Tibial nerve (tissue), 4 donors: ENCODE results near the gene ARID1B. TPM values are rescaled to one million over a fixed set of nuclear protein-coding genes. Genes with fewer than 3 reads are reported as not detected.

Experiments used
- DNase-seq, 2 donors: peaks; one replicate each; pipeline ENCODE4 v3.0.0-alpha.2; 2019; ENCODE audit warnings: low spot score in 2 of 2
- H3K27ac ChIP-seq, 4 donors: fragments of 200-600 bp; sonication (generic) in 3 of 4; one replicate each; pipeline ENCODE4 v1.5.1; 2017 to 2019; ENCODE audit warnings: mild to moderate bottlenecking in 1 of 4
- H3K27me3 ChIP-seq, 2 donors: fragments of 200-600 bp; sonication (generic) in 1 of 2; one replicate each; pipeline versions ENCODE4 v1.5.1 to v1.6.0; 2017 to 2019
- H3K36me3 ChIP-seq, 3 donors: fragments of 200-600 bp; sonication (generic); one replicate each; pipeline ENCODE4 v1.5.1; 2018 to 2019
- H3K4me1 ChIP-seq, 4 donors: fragments of 200-600 bp; sonication (generic) in 3 of 4; one replicate each; pipeline ENCODE4 v1.5.1; 2017 to 2019
- H3K4me3 ChIP-seq, 4 donors: fragments of 200-600 bp; sonication (generic) in 3 of 4; one replicate each; pipeline ENCODE4 v1.5.1; 2017 to 2019; ENCODE audit warnings: mild to moderate bottlenecking in 1 of 4, moderate library complexity in 1 of 4
- H3K9me3 ChIP-seq, 4 donors: fragments of 200-600 bp; sonication (generic) in 3 of 4; one replicate each; pipeline ENCODE4 v1.5.1; 2017 to 2019
- EP300 ChIP-seq, 2 donors: sonication (generic); formaldehyde crosslinking; IDR thresholded peaks; one replicate each; pipeline ENCODE4 v1.6.1; 2017; ENCODE audit warnings: antibody characterized with exemption in 2 of 2, mild to moderate bottlenecking in 1 of 2
- POLR2A ChIP-seq, 2 donors: fragments of 450-650 bp; IDR thresholded peaks; one replicate each; pipeline ENCODE4 v1.6.1; 2017; ENCODE audit warnings: antibody characterized with exemption in 2 of 2, mild to moderate bottlenecking in 2 of 2, moderate library complexity in 2 of 2
- WGBS, 2 donors: methylation state at CpG; one replicate each; pipeline ENCODE4 v1.1.5; 2018; 5-methylcytosine and 5-hydroxymethylcytosine counted together
- total RNA-seq, 4 donors: library from RNA; depleted of rRNA; stranded (reverse); fragments of >200 nt; gene quantifications; one replicate each; pipeline ENCODE4 v1.1.0, GENCODE V29; 2016
- TF ChIP-seq, protein P1 (sequence below), 5 experiments: fragments of 200-600 bp in 3 of 5; fragments of 450-650 bp in 2 of 5; sonication (generic) in 3 of 5; IDR thresholded peaks; one replicate each; pipeline ENCODE4 v1.5.1; 2016 to 2019; ENCODE audit warnings: antibody characterized with exemption in 5 of 5, mild to moderate bottlenecking in 3 of 5, moderate library complexity in 2 of 5

The ARID1B gene
- total RNA-seq, 4 donors from 2014 or later: 91.5 to 123 (median 110) TPM

DNA sequence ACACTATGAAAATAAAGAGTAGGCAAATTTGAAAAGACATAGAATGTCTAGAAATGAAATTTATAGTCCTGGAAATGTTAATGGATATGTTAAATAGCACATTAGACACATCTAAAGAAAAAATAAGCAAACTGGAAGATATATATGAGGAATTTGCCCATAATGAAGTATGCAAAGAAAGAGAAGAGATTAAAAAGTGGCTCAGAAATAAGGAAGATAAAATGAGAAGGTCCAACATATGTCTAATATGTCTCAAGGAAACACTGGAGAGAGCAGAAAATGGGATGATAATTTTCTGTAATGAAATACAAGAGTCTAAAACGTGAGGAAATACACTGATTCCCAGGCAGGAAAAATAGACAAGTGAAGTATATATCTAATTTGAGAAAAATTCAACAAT, 36.6 kb upstream of the ARID1B start:
- Histone ChIP-seq H3K36me3 (no peaks in the 10 kb centered on the region), H3K4me3 (no peak overlapping the region), H3K4me1 (no peaks in the 10 kb centered on the region), H3K27ac (no peak overlapping the region), H3K9me3 (peaks cover 0 to 13% (median 7%) of the 10 kb centered on the region in 4 donors), H3K27me3 (no peaks in the 10 kb centered on the region)
- DNase-seq: no peak
- WGBS, 2 donors: 48 to 64% methylated on average over 1 of the region's 1 CpG
- TF ChIP-seq POLR2A (IDR thresholded peaks at IDR 0.05) (no peak), EP300 (IDR thresholded peaks at IDR 0.05) (no peak)
- TF ChIP-seq, protein P1, sequence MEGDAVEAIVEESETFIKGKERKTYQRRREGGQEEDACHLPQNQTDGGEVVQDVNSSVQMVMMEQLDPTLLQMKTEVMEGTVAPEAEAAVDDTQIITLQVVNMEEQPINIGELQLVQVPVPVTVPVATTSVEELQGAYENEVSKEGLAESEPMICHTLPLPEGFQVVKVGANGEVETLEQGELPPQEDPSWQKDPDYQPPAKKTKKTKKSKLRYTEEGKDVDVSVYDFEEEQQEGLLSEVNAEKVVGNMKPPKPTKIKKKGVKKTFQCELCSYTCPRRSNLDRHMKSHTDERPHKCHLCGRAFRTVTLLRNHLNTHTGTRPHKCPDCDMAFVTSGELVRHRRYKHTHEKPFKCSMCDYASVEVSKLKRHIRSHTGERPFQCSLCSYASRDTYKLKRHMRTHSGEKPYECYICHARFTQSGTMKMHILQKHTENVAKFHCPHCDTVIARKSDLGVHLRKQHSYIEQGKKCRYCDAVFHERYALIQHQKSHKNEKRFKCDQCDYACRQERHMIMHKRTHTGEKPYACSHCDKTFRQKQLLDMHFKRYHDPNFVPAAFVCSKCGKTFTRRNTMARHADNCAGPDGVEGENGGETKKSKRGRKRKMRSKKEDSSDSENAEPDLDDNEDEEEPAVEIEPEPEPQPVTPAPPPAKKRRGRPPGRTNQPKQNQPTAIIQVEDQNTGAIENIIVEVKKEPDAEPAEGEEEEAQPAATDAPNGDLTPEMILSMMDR (IDR thresholded peaks at IDR 0.05): no peak

DNA sequence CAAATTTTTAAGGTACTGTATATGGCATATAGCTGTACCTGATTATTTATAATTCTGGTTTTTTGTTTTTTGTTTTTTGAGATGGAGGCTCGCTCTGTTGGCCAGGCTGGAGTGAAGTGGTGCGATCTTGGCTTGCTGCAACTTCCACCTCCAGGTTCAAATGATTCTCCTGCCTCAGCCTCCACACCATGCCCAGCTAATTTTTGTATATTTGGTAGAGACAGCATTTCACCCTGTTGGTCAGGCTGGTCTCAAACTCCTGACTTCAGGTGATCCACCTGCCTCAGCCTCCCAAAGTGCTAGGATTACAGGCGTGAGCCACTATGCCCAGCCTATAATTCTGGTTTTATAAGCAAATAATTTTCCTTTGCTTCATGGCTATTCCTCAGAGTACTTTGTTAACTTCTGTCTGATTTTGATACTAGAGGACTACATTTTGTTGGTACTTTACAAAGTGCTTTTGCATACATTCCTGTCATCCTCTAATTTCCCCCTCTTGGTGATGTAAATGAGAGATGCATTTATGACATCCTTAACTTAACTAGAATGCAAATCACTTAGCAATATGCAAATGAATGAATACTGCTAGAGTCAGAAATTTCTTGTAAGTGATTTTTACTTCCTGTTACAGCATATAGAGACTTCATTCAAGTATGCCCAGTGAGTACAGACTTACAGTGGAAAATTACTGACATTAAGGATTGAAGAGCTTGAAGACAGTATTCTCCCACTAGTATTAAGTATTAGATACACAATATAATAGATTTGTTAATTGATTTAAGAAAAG, 35.7 kb upstream of the ARID1B start:
- Histone ChIP-seq H3K4me3 (no peak overlapping the region), H3K27me3 (no peaks in the 10 kb centered on the region), H3K9me3 (peaks cover 0 to 13% (median 7%) of the 10 kb centered on the region in 4 donors), H3K4me1 (no peaks in the 10 kb centered on the region), H3K36me3 (no peaks in the 10 kb centered on the region), H3K27ac (no peak overlapping the region)
- no peak for TF ChIP-seq POLR2A (IDR thresholded peaks at IDR 0.05)
- TF ChIP-seq, protein P1 (IDR thresholded peaks at IDR 0.05): no peak
- TF ChIP-seq EP300 (IDR thresholded peaks at IDR 0.05): no peak
- no peak for DNase-seq
- 92 to 99% methylated on average over 3 of the region's 3 CpGs for WGBS, 2 donors

DNA sequence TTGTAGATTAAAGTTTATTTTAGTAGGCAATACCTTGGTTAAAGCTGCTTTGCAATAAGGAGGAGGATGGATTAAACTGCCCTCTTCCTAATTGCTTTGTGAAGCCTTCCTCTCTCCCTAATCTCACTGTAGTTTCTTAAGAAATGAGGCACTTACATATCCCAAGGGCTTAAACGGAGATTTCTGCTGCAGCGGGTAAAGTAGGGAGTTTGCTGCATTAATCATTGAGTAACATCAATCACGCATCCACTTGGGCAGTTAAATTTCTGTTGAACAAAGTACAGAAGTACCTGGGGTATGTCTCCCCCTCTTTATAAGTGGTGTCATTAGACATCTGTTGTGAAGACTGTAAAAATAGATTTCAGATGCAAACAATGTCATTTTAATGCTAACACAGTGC, 29.5 kb upstream of the ARID1B start:
- H3K36me3 ChIP-seq: no peaks in the 10 kb centered on the region

DNA sequence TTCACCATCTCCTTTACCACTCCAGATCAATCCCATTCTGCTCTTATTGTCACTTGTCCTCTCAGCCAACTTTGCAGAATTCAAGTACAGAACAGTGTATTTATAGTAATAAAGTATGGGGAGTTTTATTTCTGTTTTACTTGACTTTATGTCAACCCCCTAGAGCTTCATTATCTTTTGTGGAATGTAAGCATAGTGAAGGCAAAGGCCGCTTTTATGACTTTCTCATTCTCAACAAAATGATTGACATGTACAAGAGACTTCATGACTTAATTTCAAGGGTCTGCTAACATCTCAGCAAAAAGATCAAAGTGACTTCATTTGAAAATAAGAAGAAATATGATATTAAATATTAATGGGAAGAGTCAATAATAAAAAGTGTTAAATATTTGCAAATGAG, 28.7 kb upstream of the ARID1B start:
- H3K9me3 ChIP-seq: peaks cover 0 to 3% (median 0%) of the 10 kb centered on the region in 4 donors
- no peak overlapping the region for H3K4me3 ChIP-seq
- TF ChIP-seq, protein P1 (IDR thresholded peaks at IDR 0.05): no peak
- no peak for TF ChIP-seq POLR2A (IDR thresholded peaks at IDR 0.05)
- no peak for TF ChIP-seq EP300 (IDR thresholded peaks at IDR 0.05)
- WGBS, 2 donors: 86 to 95% methylated on average over 1 of the region's 1 CpG
- H3K4me1 ChIP-seq: no peaks in the 10 kb centered on the region
- H3K27me3 ChIP-seq: no peaks in the 10 kb centered on the region
- H3K36me3 ChIP-seq: no peaks in the 10 kb centered on the region
- H3K27ac ChIP-seq: no peak overlapping the region
- DNase-seq: no peak

More for the DNA sequence above, 29.5 kb upstream of the ARID1B start:
- H3K27ac ChIP-seq: no peak overlapping the region
- no peaks in the 10 kb centered on the region for H3K27me3 ChIP-seq
- no peak for TF ChIP-seq EP300 (IDR thresholded peaks at IDR 0.05)
- TF ChIP-seq, protein P1 (IDR thresholded peaks at IDR 0.05): no peak
- TF ChIP-seq POLR2A (IDR thresholded peaks at IDR 0.05): no peak
- 59 to 66% methylated on average over 3 of the region's 3 CpGs for WGBS, 2 donors
- no peak for DNase-seq
- H3K9me3 ChIP-seq: peaks cover 0 to 3% (median 0%) of the 10 kb centered on the region in 4 donors
- H3K4me3 ChIP-seq: no peak overlapping the region
- H3K4me1 ChIP-seq: no peaks in the 10 kb centered on the region

DNA sequence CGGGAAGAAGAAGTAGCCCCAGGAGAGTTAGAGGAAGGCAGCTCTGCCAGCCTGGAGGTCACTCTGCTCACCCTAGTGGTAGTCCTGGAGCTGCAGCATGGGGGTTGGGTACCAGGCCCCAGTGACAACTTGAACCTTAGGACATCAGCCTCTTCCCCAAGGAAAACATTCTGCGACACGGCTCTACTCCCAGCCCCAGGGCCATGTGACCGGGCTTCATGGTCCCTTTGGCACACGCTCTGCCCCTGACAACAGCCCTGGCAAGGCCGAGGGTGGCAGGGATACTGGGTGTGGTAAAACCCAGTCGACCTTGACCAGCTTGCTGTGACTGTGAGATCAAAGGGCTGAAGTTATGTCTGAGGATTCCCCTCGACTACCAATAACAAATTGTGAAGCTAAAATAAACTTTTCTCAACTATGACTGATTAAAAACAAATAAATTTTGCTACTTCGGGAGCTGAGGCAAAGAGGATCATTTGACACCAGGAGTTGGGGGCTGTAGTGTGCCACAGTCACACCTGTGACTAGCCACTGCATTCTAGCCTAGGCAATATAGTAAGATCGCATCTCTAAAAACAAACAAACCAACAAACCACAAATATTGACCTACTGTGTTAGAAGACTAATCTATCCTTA, 24.4 kb upstream of the ARID1B start:
- H3K27ac ChIP-seq: no peak overlapping the region
- no peaks in the 10 kb centered on the region for H3K9me3 ChIP-seq
- WGBS, 2 donors: 59 to 62% methylated on average over 10 of the region's 10 CpGs
- H3K36me3 ChIP-seq: no peaks in the 10 kb centered on the region
- TF ChIP-seq, protein P1 (IDR thresholded peaks at IDR 0.05): no peak
- TF ChIP-seq EP300 (IDR thresholded peaks at IDR 0.05) (no peak), POLR2A (IDR thresholded peaks at IDR 0.05) (no peak)
- H3K4me3 ChIP-seq: no peak overlapping the region
- H3K4me1 ChIP-seq: no peaks in the 10 kb centered on the region
- no peak for DNase-seq
- H3K27me3 ChIP-seq: no peaks in the 10 kb centered on the region
